ENCODE measurements around the gene MBD3.

The MBD3 gene

GRCh38 chr19:1555487-1556389, 36.9 kb downstream of the MBD3 start:
- H3K4me3 ChIP-seq (ENCODE audit: low read depth, low read length), result no peak overlapping the region
- TF ChIP-seq, protein P1, sequence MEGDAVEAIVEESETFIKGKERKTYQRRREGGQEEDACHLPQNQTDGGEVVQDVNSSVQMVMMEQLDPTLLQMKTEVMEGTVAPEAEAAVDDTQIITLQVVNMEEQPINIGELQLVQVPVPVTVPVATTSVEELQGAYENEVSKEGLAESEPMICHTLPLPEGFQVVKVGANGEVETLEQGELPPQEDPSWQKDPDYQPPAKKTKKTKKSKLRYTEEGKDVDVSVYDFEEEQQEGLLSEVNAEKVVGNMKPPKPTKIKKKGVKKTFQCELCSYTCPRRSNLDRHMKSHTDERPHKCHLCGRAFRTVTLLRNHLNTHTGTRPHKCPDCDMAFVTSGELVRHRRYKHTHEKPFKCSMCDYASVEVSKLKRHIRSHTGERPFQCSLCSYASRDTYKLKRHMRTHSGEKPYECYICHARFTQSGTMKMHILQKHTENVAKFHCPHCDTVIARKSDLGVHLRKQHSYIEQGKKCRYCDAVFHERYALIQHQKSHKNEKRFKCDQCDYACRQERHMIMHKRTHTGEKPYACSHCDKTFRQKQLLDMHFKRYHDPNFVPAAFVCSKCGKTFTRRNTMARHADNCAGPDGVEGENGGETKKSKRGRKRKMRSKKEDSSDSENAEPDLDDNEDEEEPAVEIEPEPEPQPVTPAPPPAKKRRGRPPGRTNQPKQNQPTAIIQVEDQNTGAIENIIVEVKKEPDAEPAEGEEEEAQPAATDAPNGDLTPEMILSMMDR (IDR thresholded peaks at IDR 0.05; ENCODE audit: low read depth, low read length), result no peak
- no peak for TF ChIP-seq POLR2A (IDR thresholded peaks at IDR 0.05; ENCODE audit: extremely low read depth, insufficient read length)
- TF ChIP-seq MYC (IDR thresholded peaks at IDR 0.05; ENCODE audit: low read depth, low read length), result no peak
- TF ChIP-seq, protein P2, sequence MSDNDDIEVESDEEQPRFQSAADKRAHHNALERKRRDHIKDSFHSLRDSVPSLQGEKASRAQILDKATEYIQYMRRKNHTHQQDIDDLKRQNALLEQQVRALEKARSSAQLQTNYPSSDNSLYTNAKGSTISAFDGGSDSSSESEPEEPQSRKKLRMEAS (IDR thresholded peaks at IDR 0.05; ENCODE audit: low read depth, low read length), result no peak
- DNase-seq (ENCODE audit: low read depth), result no peak

GRCh38 chr19:1554968-1555367, 37.7 kb downstream of the MBD3 start:
- DNase-seq (ENCODE audit: low read depth), result no peak
- TF ChIP-seq, protein P1 (IDR thresholded peaks at IDR 0.05; ENCODE audit: low read depth, low read length), result no peak
- TF ChIP-seq POLR2A (IDR thresholded peaks at IDR 0.05; ENCODE audit: extremely low read depth, insufficient read length), result no peak

GRCh38 chr19:1553415-1553814, 39.2 kb downstream of the MBD3 start:
- TF ChIP-seq, protein P2 (IDR thresholded peaks at IDR 0.05; ENCODE audit: low read depth, low read length), result no peak
- TF ChIP-seq, protein P1 (IDR thresholded peaks at IDR 0.05; ENCODE audit: low read depth, low read length), result no peak
- TF ChIP-seq MYC (IDR thresholded peaks at IDR 0.05; ENCODE audit: low read depth, low read length), result no peak
- no peak for TF ChIP-seq POLR2A (IDR thresholded peaks at IDR 0.05; ENCODE audit: extremely low read depth, insufficient read length)
- H3K4me3 ChIP-seq (ENCODE audit: low read depth, low read length), result no peak overlapping the region
- DNase-seq (ENCODE audit: low read depth), result no peak

More at GRCh38 chr19:1554968-1555367, 37.7 kb downstream of the MBD3 start:
- no peak overlapping the region for H3K4me3 ChIP-seq (ENCODE audit: low read depth, low read length)

GRCh38 chr19:1551068-1552040, 41.3 kb downstream of the MBD3 start:
- no peak for DNase-seq (ENCODE audit: low read depth)
- TF ChIP-seq POLR2A (IDR thresholded peaks at IDR 0.05; ENCODE audit: extremely low read depth, insufficient read length), result no peak
- TF ChIP-seq, protein P1 (IDR thresholded peaks at IDR 0.05; ENCODE audit: low read depth, low read length), result no peak
- no peak for TF ChIP-seq MYC (IDR thresholded peaks at IDR 0.05; ENCODE audit: low read depth, low read length)
- TF ChIP-seq, protein P2 (IDR thresholded peaks at IDR 0.05; ENCODE audit: low read depth, low read length), result no peak
- H3K4me3 ChIP-seq (ENCODE audit: low read depth, low read length), result no peak overlapping the region

DNA sequence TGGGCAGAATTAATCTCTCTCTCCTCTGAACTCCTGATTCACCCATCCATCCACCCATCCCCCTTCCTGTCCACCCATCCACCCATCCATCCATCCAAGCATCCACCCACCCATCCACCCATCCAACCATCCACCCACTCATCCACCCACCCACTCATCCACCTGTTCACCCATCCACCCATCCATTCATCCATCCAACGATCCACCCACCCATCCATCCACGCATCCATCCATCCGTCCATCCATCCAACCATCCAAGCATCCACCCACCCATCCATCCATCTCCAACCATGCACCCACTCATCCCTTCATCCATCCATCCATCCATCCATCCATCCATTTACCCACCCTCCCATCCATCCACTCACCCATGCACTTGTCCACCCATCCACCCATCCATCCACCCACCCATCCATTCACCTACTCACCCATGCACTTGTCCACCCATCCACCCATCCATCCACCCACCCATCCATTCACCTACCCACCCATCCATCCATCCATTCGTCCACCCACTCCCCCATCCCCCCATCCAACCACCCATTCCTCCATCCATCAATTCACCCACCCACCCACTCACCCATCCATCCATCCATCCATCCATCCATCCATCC, 43.2 kb downstream of the MBD3 start:
- TF ChIP-seq, protein P2 (IDR thresholded peaks at IDR 0.05; ENCODE audit: low read depth, low read length), result no peak
- TF ChIP-seq, protein P1 (IDR thresholded peaks at IDR 0.05; ENCODE audit: low read depth, low read length), result no peak
- no peak for TF ChIP-seq POLR2A (IDR thresholded peaks at IDR 0.05; ENCODE audit: extremely low read depth, insufficient read length)
- no peak overlapping the region for H3K4me3 ChIP-seq (ENCODE audit: low read depth, low read length)
- DNase-seq (ENCODE audit: low read depth), result no peak

Data from NB4 (cell line).